HG03280 (cell line): ENCODE data around the gene TARBP2.
"Not testable (repeated sequence)": the region's sequence is repeated elsewhere in the genome, so short reads cannot be mapped to it uniquely, and the experiment has no call there.

ENCODE experiments used
- ATAC-seq: cut with Tn5 transposase; IDR thresholded peaks from one replicate; pipeline ENCODE4 v1.9.1; 2021; ENCODE audit warnings: mild to moderate bottlenecking, moderate library complexity; ENCODE audit not compliant: unreplicated experiment

TARBP2 gene

GRCh38 chr12:53510181-53510812, 9.2 kb downstream of the TARBP2 start:
- no peak for ATAC-seq

GRCh38 chr12:53513712-53514410, 12.8 kb downstream of the TARBP2 start:
- ATAC-seq = no peak

GRCh38 chr12:53514628-53515290, 13.7 kb downstream of the TARBP2 start:
- ATAC-seq = no peak

GRCh38 chr12:53515291-53515680, 14.2 kb downstream of the TARBP2 start:
- no peak for ATAC-seq

GRCh38 chr12:53516758-53517455, 15.8 kb downstream of the TARBP2 start:
- no peak for ATAC-seq

GRCh38 chr12:53518381-53518780, 17.3 kb downstream of the TARBP2 start:
- ATAC-seq = no peak

GRCh38 chr12:53523131-53523530, 22.0 kb downstream of the TARBP2 start:
- ATAC-seq = no peak

- no peak for ATAC-seq
Measured at GRCh38 chr12:53524476-53524875, 23.4 kb downstream of the TARBP2 start.

- no peak for ATAC-seq
Measured at GRCh38 chr12:53530061-53530460, 29.0 kb downstream of the TARBP2 start.

- no peak for ATAC-seq
Measured at GRCh38 chr12:53530920-53531319, 29.8 kb downstream of the TARBP2 start.

- no peak for ATAC-seq
Measured at GRCh38 chr12:53532021-53532420, 30.9 kb downstream of the TARBP2 start.

- ATAC-seq = no peak
Measured at GRCh38 chr12:53532524-53533445, 31.7 kb downstream of the TARBP2 start.

- ATAC-seq = no peak
Measured at GRCh38 chr12:53533471-53533870, 32.4 kb downstream of the TARBP2 start.

- no peak for ATAC-seq
Measured at GRCh38 chr12:53536962-53537361, 35.9 kb downstream of the TARBP2 start.

- ATAC-seq = no peak
Measured at GRCh38 chr12:53538209-53538689, 37.2 kb downstream of the TARBP2 start.

- ATAC-seq = no peak
Measured at GRCh38 chr12:53539526-53539925, 38.4 kb downstream of the TARBP2 start.

GRCh38 chr12:53543539-53543938, 42.5 kb downstream of the TARBP2 start:
- ATAC-seq = peak; percentile 88

- ATAC-seq = not testable (repeated sequence)
Measured at GRCh38 chr12:53548354-53548753, 47.3 kb downstream of the TARBP2 start.

- not testable (repeated sequence) for ATAC-seq
Measured at GRCh38 chr12:53550131-53550530, 49.0 kb downstream of the TARBP2 start.

GRCh38 chr12:53550595-53550994, 49.5 kb downstream of the TARBP2 start:
- ATAC-seq = no peak
